Measurements from ENCODE around the gene PTPRJ. TPM values are rescaled to one million over a fixed set of nuclear protein-coding genes. Genes with fewer than 3 reads are reported as not detected.

PTPRJ gene
- total and polyA plus RNA-seq, 10 donors: 6.4 to 135 (median 74.6) TPM

DNA sequence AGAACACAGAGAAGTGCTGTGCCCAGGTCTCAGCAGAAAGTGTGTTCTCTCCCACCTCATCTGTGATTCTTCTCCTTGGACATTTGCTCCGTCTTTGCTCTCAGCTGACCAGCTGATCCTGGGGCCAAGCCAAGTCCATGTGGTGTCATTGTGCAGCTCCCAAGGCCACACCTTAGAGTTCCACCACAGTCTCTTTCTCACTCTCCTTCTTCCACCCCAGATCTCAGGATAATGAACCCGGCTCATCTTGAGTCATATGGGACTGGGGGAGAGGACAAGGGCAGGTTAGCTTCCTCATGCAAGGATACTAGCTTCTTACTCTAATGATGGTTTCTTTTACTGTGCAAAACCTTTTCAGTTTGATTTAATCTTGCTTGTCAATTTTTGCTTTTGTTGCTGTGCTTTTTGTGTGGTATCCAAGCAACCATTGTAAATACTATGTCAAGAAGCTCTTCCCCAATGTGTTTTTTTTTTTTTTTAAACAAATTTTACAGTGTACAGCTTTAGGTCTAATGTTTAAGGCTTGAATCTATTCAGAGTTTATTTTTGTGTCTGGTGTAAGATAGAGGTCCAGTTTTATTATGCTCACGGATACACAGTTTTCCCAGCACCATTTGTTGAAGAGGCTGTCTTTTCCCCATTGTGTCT is 161.2 kb downstream of the PTPRJ start:
- Histone ChIP-seq H3K9me3 (no peaks in the 10 kb centered on the region), H3K27ac (no peak overlapping the region), H3K36me3 (peaks cover 3 to 100% (median 85%) of the 10 kb centered on the region in 6 donors), H3K4me3 (no peak overlapping the region), H3K4me1 (peaks cover 0 to 8% (median 0%) of the 10 kb centered on the region in 6 donors), H3K27me3 (replicated peaks in 1 of 7) (no peaks in the 10 kb centered on the region)
- WGBS, 5 donors: 84 to 94% (median 87%) methylated on average over 3 of the region's 3 CpGs
- intact Hi-C loops (cut with DNase I; ENCODE audit: low total_unique reads): no loop called here
- DNase-seq: no peak
- TF ChIP-seq POLR2A (IDR thresholded peaks at IDR 0.05) (no peak), POLR2AphosphoS5 (IDR thresholded peaks at IDR 0.05) (no peak)
- TF ChIP-seq, protein P1, sequence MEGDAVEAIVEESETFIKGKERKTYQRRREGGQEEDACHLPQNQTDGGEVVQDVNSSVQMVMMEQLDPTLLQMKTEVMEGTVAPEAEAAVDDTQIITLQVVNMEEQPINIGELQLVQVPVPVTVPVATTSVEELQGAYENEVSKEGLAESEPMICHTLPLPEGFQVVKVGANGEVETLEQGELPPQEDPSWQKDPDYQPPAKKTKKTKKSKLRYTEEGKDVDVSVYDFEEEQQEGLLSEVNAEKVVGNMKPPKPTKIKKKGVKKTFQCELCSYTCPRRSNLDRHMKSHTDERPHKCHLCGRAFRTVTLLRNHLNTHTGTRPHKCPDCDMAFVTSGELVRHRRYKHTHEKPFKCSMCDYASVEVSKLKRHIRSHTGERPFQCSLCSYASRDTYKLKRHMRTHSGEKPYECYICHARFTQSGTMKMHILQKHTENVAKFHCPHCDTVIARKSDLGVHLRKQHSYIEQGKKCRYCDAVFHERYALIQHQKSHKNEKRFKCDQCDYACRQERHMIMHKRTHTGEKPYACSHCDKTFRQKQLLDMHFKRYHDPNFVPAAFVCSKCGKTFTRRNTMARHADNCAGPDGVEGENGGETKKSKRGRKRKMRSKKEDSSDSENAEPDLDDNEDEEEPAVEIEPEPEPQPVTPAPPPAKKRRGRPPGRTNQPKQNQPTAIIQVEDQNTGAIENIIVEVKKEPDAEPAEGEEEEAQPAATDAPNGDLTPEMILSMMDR (IDR thresholded peaks at IDR 0.05 in 8 of 11, conservative IDR thresholded peaks at IDR 0.05 in 3 of 11): no peak

- intact Hi-C loops (cut with DNase I; ENCODE audit: low total_unique reads): no loop called here
- Histone ChIP-seq H3K36me3 (peaks cover 3 to 100% (median 87%) of the 10 kb centered on the region in 6 donors), H3K27me3 (replicated peaks in 1 of 7) (no peaks in the 10 kb centered on the region), H3K4me3 (no peak overlapping the region), H3K4me1 (peaks cover 0 to 8% (median 0%) of the 10 kb centered on the region in 6 donors), H3K27ac (no peak overlapping the region), H3K9me3 (no peaks in the 10 kb centered on the region)
- TF ChIP-seq POLR2A (IDR thresholded peaks at IDR 0.05) (no peak), POLR2AphosphoS5 (IDR thresholded peaks at IDR 0.05) (no peak)
- TF ChIP-seq, protein P1 (IDR thresholded peaks at IDR 0.05 in 8 of 11, conservative IDR thresholded peaks at IDR 0.05 in 3 of 11): no peak
- DNase-seq: no peak
- 92 to 100% (median 95%) methylated on average over 4 of the region's 4 CpGs for WGBS, 5 donors
These were observed 162.5 kb downstream of the PTPRJ start for GRCh38 chr11:48142889-48143288.

DNA sequence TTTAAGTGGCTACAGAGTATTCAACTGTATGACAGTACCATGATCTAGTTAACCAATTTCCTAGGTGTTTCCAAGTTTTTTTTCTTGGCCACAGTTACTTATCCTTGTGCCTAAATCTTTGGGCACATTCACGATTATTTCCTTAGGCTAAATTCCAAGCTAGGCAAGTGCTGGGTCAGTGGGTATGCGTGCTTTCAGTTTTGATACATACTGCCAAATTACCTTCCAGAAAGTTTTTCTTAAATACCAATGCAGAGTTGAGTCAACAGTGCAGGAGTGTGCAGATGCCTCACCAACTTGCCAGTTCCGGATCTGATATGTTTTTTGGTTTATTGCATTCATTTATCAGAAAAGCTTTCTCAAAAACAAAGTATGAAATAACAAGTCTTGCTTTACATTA is 168.4 kb downstream of the PTPRJ start:
- H3K4me3 ChIP-seq: no peak overlapping the region
- H3K9me3 ChIP-seq: peaks cover 0 to 19% (median 14%) of the 10 kb centered on the region in 8 donors
- no peaks in the 10 kb centered on the region for H3K4me1 ChIP-seq
- no peak for TF ChIP-seq POLR2A (IDR thresholded peaks at IDR 0.05)
- no peak for TF ChIP-seq POLR2AphosphoS5 (IDR thresholded peaks at IDR 0.05)
- TF ChIP-seq, protein P1 (IDR thresholded peaks at IDR 0.05 in 8 of 11, conservative IDR thresholded peaks at IDR 0.05 in 3 of 11): no peak
- 90 to 95% (median 92%) methylated on average over 3 of the region's 3 CpGs for WGBS, 5 donors
- DNase-seq: no peak
- no peak overlapping the region for H3K27ac ChIP-seq
- intact Hi-C loops (cut with DNase I; ENCODE audit: low total_unique reads): no loop called here
- H3K36me3 ChIP-seq: peaks cover 3 to 97% (median 85%) of the 10 kb centered on the region in 6 donors
- no peaks in the 10 kb centered on the region for H3K27me3 ChIP-seq (replicated peaks in 1 of 7)

DNA sequence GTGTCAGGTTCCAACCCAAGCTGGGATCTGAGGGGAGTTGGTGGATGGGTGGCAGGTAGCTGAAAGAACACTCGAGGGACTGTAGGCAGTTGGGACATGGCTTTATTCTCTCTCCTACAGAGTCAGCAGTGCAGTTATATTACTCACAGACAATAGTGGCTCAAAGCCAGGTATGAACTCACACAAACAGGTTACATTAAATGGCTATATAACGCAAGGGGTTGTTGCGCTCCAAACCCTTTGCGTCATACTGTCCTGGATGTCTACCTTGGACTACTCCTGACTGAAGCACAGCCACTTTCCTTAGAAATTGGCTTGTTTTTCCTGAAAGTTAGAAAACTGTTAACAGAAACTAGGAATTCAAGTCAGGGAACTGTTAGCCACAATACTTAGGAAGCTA is 169.9 kb downstream of the PTPRJ start:
- TF ChIP-seq, protein P1 (IDR thresholded peaks at IDR 0.05 in 8 of 11, conservative IDR thresholded peaks at IDR 0.05 in 3 of 11): no peak
- no peak for TF ChIP-seq POLR2A (IDR thresholded peaks at IDR 0.05)
- no peak for TF ChIP-seq POLR2AphosphoS5 (IDR thresholded peaks at IDR 0.05)
- intact Hi-C loops (cut with DNase I; ENCODE audit: low total_unique reads): no loop called here
- no peak overlapping the region for H3K27ac ChIP-seq
- no peaks in the 10 kb centered on the region for H3K27me3 ChIP-seq (replicated peaks in 1 of 7)
- H3K4me3 ChIP-seq: no peak overlapping the region
- no peak for DNase-seq
- 90 to 96% (median 94%) methylated on average over 4 of the region's 4 CpGs for WGBS, 5 donors
- H3K36me3 ChIP-seq: peaks cover 3 to 97% (median 85%) of the 10 kb centered on the region in 6 donors
- peaks cover 0 to 29% (median 27%) of the 10 kb centered on the region in 8 donors for H3K9me3 ChIP-seq
- H3K4me1 ChIP-seq: no peaks in the 10 kb centered on the region
